ENCODE results near the gene DNAI4.

DNA sequence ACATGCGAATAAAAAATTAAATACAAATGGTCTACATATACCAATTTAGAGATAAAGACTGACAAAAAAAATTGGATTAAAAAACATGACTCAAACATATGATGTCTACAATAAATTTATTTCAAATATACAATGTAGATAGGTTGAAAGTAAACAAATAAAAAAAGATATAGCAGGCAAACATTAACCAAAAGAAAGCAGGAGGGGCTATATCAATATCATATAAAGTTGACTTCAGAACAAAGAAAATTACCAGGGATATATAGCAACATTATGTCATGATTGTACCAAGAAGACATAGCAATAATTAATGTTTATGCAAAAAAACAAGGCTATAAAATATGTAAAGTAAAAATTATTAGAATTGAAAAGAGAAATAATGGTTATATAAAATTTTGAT lies 73.7 kb downstream of the DNAI4 start:
- TF ChIP-seq, protein P1, sequence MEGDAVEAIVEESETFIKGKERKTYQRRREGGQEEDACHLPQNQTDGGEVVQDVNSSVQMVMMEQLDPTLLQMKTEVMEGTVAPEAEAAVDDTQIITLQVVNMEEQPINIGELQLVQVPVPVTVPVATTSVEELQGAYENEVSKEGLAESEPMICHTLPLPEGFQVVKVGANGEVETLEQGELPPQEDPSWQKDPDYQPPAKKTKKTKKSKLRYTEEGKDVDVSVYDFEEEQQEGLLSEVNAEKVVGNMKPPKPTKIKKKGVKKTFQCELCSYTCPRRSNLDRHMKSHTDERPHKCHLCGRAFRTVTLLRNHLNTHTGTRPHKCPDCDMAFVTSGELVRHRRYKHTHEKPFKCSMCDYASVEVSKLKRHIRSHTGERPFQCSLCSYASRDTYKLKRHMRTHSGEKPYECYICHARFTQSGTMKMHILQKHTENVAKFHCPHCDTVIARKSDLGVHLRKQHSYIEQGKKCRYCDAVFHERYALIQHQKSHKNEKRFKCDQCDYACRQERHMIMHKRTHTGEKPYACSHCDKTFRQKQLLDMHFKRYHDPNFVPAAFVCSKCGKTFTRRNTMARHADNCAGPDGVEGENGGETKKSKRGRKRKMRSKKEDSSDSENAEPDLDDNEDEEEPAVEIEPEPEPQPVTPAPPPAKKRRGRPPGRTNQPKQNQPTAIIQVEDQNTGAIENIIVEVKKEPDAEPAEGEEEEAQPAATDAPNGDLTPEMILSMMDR (conservative IDR thresholded peaks at IDR 0.05; ENCODE audit: low read depth, low read length), result no peak
- TF ChIP-seq EZH2 (IDR thresholded peaks at IDR 0.05; ENCODE audit: borderline replicate concordance, low read depth, low read length, poor library complexity, severe bottlenecking), result no peak
